ENCODE measurements around the gene SNX15.
"Not testable (repeated sequence)": the region's sequence is repeated elsewhere in the genome, so short reads cannot be mapped to it uniquely, and the experiment has no call there.

Gene SNX15, protein sequence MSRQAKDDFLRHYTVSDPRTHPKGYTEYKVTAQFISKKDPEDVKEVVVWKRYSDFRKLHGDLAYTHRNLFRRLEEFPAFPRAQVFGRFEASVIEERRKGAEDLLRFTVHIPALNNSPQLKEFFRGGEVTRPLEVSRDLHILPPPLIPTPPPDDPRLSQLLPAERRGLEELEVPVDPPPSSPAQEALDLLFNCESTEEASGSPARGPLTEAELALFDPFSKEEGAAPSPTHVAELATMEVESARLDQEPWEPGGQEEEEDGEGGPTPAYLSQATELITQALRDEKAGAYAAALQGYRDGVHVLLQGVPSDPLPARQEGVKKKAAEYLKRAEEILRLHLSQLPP

GRCh38 chr11:65027213-65028067 is at the start of gene SNX15:
TSS of gene SNX15 (plus strand) at chr11:65027439. CDS start at chr11:65027538, 99 bp downstream.
- H3K4me3 ChIP-seq (ENCODE audit: low read length): peak within 1 kb of the TSS; percentile 77
- H3K4me2 ChIP-seq (ENCODE audit: low read length): peak within 1 kb of the TSS; percentile 72
- H3K9me3 ChIP-seq (ENCODE audit: control insufficient read depth, insufficient read depth, low read length): no peaks in the 10 kb centered on the region
- H3K9me2 ChIP-seq (replicated peaks; ENCODE audit: control insufficient read depth, low read length): no peaks in the 10 kb centered on the region
- H3K27ac ChIP-seq (ENCODE audit: low read depth, low read length): peak within 1 kb of the TSS; percentile 72
- H3F3A ChIP-seq (ENCODE audit: control insufficient read depth, insufficient read depth): no peaks in the 10 kb centered on the region; the same call in 1 of the 2 replicates
- no peaks in the 10 kb centered on the region for H3K27me3 ChIP-seq (ENCODE audit: control insufficient read depth, low read length)
- H4K20me1 ChIP-seq (ENCODE audit: control insufficient read depth, insufficient read depth, low read depth, low read length): no peaks in the 10 kb centered on the region
- H3K4me1 ChIP-seq (ENCODE audit: control insufficient read depth, low read length): peaks cover 17% of the 10 kb centered on the region
- peaks cover 5% of the 10 kb centered on the region; the same call in 1 of the 2 replicates for H3K36me3 ChIP-seq (ENCODE audit: control insufficient read depth, low read length)
- peaks cover 6% of the 10 kb centered on the region; the same call in 1 of the 2 replicates for H3K79me2 ChIP-seq (ENCODE audit: control insufficient read depth, low read length)
- TF ChIP-seq, protein P1, sequence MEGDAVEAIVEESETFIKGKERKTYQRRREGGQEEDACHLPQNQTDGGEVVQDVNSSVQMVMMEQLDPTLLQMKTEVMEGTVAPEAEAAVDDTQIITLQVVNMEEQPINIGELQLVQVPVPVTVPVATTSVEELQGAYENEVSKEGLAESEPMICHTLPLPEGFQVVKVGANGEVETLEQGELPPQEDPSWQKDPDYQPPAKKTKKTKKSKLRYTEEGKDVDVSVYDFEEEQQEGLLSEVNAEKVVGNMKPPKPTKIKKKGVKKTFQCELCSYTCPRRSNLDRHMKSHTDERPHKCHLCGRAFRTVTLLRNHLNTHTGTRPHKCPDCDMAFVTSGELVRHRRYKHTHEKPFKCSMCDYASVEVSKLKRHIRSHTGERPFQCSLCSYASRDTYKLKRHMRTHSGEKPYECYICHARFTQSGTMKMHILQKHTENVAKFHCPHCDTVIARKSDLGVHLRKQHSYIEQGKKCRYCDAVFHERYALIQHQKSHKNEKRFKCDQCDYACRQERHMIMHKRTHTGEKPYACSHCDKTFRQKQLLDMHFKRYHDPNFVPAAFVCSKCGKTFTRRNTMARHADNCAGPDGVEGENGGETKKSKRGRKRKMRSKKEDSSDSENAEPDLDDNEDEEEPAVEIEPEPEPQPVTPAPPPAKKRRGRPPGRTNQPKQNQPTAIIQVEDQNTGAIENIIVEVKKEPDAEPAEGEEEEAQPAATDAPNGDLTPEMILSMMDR (IDR thresholded peaks at IDR 0.05; ENCODE audit: low read depth, low read length, poor library complexity, severe bottlenecking): no peak
- no peak for TF ChIP-seq EZH2phosphoT487 (IDR thresholded peaks at IDR 0.05; ENCODE audit: borderline replicate concordance, low read length)

GRCh38 chr11:64983339-64983738 is 43.9 kb upstream of the SNX15 start:
- not testable (repeated sequence) for H3K27me3 ChIP-seq (ENCODE audit: control insufficient read depth, low read length); H3K4me3 ChIP-seq (ENCODE audit: low read length); H3F3A ChIP-seq (ENCODE audit: control insufficient read depth, insufficient read depth); H3K36me3 ChIP-seq (ENCODE audit: control insufficient read depth, low read length); H3K79me2 ChIP-seq (ENCODE audit: control insufficient read depth, low read length); H3K27ac ChIP-seq (ENCODE audit: low read depth, low read length); H3K9me2 ChIP-seq (replicated peaks; ENCODE audit: control insufficient read depth, low read length); H3K9me3 ChIP-seq (ENCODE audit: control insufficient read depth, insufficient read depth, low read length); H4K20me1 ChIP-seq (ENCODE audit: control insufficient read depth, insufficient read depth, low read depth, low read length); H3K4me2 ChIP-seq (ENCODE audit: low read length)
- peaks cover 52% of the 10 kb centered on the region for H3K4me1 ChIP-seq (ENCODE audit: control insufficient read depth, low read length)

GRCh38 chr11:64987998-64988854 is 39.0 kb upstream of the SNX15 start:
- Histone ChIP-seq H3K9me2 (replicated peaks; ENCODE audit: control insufficient read depth, low read length) (no peaks in the 10 kb centered on the region), H3K79me2 (ENCODE audit: control insufficient read depth, low read length) (no peaks in the 10 kb centered on the region), H4K20me1 (ENCODE audit: control insufficient read depth, insufficient read depth, low read depth, low read length) (no peaks in the 10 kb centered on the region), H3K27me3 (ENCODE audit: control insufficient read depth, low read length) (no peaks in the 10 kb centered on the region), H3K4me2 (ENCODE audit: low read length) (peak overlapping the region; percentile 100), H3K4me1 (ENCODE audit: control insufficient read depth, low read length) (peaks cover 79% of the 10 kb centered on the region), H3K9me3 (ENCODE audit: control insufficient read depth, insufficient read depth, low read length) (no peaks in the 10 kb centered on the region), H3K36me3 (ENCODE audit: control insufficient read depth, low read length) (no peaks in the 10 kb centered on the region), H3F3A (ENCODE audit: control insufficient read depth, insufficient read depth) (peaks cover 10% of the 10 kb centered on the region), H3K4me3 (ENCODE audit: low read length) (0 out of 2 replicates have a peak overlapping the region, but pooled peaks have one; percentile 4), H3K27ac (ENCODE audit: low read depth, low read length) (peak overlapping the region; percentile 29; the same call in 1 of the 2 replicates)
- TF ChIP-seq EZH2phosphoT487 (IDR thresholded peaks at IDR 0.05; ENCODE audit: borderline replicate concordance, low read length): no peak
- TF ChIP-seq, protein P1 (IDR thresholded peaks at IDR 0.05; ENCODE audit: low read depth, low read length, poor library complexity, severe bottlenecking): no peak
